Activated CD4-positive, alpha-beta T cell treated with anti-CD3 and anti-CD28 coated beads, Interleukin-2, amount 50 U/mL, for 48 hours (primary cell): ENCODE results near the gene ICAM4.
A peak's percentile ranks its signal among the peaks of the same experiment; 100 is the strongest.

Experiments
- DNase-seq, 2 experiments: peaks; one replicate each; pipeline ENCODE4 v3.0.0-alpha.2; 2020

Gene ICAM4

DNA sequence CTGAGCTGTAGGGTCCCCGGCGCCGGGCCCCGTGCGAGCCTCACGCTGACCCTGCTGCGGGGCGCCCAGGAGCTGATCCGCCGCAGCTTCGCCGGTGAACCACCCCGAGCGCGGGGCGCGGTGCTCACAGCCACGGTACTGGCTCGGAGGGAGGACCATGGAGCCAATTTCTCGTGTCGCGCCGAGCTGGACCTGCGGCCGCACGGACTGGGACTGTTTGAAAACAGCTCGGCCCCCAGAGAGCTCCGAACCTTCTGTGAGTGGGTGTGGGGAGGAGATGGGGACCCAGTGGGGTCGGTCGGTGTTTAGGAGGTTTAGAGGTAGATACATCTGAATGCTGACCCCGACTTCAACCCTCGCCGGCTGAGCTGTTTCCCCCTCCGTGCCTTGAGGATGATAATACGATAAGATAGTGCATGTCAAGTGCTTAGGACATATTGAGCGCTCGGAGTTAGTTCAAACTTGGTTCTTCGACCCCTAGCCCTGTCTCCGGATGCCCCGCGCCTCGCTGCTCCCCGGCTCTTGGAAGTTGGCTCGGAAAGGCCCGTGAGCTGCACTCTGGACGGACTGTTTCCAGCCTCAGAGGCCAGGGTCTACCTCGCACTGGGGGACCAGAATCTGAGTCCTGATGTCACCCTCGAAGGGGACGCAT is 4.9 kb downstream of the ICAM4 start:
- peak in 1 of 2 experiments; percentile 24 for DNase-seq

DNA sequence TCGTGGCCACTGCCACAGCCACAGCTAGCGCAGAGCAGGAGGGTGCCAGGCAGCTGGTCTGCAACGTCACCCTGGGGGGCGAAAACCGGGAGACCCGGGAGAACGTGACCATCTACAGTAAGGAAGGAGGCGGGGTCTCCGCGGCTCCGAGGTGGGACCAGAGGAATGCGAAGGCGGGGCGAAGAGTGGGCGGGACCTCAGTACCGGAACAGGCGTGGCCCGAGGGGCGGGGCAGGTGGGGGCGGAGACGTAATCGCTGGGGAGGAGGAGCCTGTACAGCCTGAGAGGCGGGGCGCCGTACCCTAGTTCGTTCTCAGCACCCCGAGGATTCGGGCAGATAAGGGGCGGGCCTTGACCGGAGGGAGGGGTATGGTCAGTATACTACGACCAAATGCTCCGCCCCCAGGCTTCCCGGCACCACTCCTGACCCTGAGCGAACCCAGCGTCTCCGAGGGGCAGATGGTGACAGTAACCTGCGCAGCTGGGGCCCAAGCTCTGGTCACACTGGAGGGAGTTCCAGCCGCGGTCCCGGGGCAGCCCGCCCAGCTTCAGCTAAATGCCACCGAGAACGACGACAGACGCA is 5.5 kb downstream of the ICAM4 start:
- peak; percentile 83 for DNase-seq

DNA sequence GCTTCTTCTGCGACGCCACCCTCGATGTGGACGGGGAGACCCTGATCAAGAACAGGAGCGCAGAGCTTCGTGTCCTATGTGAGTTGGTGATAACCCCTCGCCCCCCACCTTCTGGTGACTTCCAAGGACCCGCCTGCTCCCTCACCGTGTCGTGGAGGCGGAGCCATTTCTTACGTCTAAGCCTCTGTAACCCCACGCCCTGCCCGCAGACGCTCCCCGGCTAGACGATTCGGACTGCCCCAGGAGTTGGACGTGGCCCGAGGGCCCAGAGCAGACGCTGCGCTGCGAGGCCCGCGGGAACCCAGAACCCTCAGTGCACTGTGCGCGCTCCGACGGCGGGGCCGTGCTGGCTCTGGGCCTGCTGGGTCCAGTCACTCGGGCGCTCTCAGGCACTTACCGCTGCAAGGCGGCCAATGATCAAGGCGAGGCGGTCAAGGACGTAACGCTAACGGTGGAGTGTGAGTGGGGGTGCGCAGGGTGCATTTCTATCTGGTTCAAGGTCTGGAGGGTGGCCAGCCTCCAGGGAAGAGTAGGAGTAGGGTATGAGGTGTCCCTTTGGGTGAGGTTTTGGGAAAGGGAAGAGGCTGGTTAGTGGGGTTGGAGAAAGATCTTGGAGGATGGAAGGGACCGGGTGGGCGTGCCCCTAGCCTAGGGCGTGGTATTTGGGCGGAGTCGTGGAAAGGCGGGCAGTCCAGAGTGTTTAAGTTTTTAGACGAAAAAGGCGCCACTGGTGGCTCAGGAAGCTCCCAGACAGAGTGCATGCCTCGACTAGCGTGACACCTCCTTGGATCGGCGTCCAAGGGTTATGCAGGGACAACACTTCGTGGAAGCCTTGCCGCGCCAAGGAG is 6.3 kb downstream of the ICAM4 start:
- DNase-seq = no peak

DNA sequence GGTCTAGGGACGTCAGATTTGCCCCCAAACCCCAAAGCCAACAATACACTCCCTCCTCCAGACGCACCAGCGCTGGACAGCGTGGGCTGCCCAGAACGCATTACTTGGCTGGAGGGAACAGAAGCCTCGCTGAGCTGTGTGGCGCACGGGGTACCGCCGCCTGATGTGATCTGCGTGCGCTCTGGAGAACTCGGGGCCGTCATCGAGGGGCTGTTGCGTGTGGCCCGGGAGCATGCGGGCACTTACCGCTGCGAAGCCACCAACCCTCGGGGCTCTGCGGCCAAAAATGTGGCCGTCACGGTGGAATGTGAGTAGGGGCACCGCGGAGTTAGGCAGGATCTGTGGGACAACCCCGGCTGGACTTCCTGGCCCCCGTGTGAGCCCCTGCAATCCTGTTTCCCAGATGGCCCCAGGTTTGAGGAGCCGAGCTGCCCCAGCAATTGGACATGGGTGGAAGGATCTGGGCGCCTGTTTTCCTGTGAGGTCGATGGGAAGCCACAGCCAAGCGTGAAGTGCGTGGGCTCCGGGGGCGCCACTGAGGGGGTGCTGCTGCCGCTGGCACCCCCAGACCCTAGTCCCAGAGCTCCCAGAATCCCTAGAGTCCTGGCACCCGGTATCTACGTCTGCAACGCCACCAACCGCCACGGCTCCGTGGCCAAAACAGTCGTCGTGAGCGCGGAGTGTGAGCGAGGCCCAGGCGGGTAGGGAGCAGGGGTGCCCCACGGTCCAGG is 7.0 kb downstream of the ICAM4 start:
- no peak for DNase-seq

DNA sequence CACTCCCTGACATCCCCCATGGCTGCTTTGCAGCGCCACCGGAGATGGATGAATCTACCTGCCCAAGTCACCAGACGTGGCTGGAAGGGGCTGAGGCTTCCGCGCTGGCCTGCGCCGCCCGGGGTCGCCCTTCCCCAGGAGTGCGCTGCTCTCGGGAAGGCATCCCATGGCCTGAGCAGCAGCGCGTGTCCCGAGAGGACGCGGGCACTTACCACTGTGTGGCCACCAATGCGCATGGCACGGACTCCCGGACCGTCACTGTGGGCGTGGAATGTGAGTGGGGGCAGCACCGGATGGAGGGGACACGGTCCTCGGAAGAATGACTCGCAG is 7.6 kb downstream of the ICAM4 start:
- DNase-seq = peak in 1 of 2 experiments; percentile 30

DNA sequence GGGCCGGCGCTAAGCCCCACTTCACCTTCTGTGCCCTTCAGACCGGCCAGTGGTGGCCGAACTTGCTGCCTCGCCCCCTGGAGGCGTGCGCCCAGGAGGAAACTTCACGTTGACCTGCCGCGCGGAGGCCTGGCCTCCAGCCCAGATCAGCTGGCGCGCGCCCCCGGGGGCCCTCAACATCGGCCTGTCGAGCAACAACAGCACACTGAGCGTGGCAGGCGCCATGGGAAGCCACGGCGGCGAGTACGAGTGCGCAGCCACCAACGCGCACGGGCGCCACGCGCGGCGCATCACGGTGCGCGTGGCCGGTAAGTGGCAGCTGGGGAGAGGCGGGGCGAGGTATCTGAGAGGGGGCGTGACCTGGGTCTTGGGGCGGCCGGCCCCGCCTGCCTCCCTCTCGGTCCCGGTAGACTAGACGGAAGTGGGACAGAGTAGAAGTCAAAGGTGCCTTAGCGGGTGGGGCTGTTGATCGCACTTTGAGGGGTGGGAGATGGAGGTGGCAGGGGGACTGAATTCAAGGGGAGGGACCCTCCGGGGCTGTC is 8.6 kb downstream of the ICAM4 start:
- peak; percentile 66 to 74 for DNase-seq

DNA sequence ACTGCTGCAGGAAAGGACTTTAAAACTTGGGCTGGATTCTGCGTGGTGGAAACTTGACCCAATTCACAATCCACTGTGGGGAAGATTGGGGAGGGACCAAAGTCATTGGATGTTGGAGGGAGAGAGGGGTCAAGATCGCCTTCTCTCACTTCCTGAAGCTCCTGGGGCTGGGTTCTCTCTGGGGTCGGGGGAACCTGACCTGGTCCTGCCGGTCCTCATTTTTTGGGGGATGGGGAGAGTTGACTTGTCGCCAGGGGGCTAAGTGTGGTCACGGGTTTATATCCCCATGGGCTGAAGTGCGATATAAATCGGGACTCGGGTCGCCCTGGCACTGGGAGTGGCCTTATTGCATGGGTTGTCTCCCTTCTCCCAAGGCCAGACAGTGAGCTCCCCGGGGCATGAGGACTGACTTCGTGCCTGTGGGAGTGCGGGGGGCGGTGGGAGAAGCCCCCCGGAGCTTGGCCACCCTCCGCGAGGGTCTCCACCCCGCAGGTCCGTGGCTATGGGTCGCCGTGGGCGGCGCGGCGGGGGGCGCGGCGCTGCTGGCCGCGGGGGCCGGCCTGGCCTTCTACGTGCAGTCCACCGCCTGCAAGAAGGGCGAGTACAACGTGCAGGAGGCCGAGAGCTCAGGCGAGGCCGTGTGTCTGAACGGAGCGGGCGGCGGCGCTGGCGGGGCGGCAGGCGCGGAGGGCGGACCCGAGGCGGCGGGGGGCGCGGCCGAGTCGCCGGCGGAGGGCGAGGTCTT is 9.3 kb downstream of the ICAM4 start:
- DNase-seq = no peak

DNA sequence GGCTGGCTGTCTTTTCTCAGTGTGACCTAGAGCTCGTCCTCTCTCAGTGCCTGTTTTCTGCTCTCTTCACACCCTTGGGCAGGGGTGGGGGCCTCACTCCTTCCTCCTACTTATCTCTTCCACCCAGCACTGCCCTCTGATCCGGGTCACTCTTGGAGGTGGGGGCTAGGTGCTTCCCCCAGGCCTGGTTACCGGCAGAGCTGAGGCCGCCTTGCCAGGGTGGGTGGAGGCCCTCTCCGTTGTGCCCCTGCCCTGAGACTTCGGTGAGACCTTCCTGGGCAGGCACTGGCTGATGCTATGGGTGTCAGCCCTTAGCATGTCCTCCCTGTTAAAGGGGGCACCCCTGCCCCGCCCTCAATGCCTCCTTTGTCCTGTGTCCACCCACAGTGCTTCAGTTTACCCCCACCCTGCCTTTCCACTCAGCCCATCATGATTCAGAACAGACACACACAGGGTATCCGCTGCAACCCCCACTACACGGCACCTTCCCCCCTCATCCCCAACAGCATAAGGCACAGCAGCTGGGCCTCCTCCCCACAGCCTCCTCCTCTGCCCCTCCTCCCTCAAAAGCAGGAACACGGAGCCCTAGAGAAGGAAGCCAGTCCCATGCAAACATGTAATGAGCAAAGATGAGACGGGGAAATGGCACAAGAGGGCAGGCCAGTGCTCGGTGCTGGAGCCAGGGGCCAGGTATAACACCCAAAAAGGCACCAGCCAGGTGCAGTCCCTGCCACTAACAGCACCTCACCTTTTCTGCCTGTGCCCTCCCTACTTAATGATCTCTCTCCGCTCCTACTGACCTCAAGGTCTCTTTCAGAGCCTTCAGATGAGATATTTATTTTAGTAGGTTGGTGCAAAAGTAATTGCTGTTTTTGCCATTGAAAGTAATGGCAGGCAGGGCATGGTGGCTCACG is 13.0 kb downstream of the ICAM4 start:
- DNase-seq = no peak

DNA sequence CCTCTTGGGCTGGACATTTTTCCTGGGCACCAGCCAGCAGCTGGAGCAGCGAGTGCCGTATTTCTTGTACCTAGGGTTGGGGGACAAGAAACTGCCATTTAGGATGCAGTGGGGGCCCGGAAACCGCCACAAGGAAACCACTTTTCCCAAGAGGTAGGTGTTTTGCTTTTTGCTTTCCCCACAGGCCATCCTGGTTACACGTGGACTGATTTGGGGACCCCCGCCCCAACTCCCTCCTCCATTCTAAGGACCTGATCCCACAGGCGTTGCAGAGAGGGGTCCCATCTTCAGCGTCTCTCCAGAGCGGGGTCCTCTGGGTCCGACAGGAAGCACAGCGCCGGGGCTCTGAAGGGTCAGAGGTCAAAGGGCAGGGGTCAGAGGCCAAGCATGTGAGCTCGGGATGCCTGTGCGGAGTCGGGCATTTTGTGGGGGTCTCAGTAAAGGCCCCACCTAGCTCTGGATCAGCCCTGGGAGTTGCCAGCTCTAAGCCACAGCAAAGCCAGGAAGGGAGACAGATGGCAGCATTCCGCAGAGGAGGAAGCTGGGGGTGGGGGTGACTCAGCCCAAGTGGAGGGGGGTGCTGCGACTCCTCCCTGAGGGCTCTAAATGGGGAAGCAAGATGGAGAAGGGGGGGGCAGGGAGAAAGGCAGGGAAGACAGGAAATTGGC is 18.5 kb downstream of the ICAM4 start:
- no peak for DNase-seq

DNA sequence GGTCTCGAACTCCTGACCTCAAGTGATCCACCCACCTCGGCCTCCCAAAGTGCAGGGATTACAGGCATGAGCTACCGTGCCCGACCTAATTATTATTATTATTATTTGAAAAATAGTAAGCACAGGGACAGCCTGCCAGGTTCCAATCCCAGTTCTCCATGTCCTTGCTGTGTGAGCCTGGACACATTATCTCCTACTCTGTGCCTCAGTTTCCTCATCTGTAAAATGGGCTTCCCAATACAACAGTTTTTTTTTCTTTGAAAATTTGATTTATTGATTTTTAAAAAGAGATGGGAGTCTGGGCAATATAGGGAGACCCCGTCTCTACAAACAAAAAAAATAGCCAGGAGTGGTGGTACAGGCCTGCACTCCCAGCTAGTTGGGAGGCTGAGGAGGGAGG is 19.6 kb downstream of the ICAM4 start:
- no peak for DNase-seq

DNA sequence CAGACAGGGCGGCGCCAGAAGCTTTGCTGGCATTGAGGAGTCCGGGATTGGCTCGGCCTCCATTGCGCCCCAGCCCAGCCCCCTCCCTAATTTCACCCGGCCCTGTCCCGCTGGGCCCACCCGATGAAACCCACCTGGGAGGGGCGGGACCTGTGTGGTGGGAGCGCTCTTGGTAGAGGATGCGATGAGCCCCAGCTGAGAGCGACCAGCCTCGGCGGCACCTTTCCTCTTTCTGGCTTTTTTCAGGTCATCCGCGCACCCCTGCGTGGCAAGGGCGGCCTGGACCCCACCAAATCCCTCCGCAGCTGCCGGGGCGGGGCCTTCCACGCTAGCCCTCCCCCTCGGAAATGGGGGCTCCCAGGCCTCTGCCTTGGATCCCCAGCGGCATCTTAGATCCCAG is 22.7 kb downstream of the ICAM4 start, which contains the start of gene ZGLP1:
Gene ZGLP1, minus strand, starts transcription at position 393 of the 400 bp plus-strand sequence.
- DNase-seq = no peak

DNA sequence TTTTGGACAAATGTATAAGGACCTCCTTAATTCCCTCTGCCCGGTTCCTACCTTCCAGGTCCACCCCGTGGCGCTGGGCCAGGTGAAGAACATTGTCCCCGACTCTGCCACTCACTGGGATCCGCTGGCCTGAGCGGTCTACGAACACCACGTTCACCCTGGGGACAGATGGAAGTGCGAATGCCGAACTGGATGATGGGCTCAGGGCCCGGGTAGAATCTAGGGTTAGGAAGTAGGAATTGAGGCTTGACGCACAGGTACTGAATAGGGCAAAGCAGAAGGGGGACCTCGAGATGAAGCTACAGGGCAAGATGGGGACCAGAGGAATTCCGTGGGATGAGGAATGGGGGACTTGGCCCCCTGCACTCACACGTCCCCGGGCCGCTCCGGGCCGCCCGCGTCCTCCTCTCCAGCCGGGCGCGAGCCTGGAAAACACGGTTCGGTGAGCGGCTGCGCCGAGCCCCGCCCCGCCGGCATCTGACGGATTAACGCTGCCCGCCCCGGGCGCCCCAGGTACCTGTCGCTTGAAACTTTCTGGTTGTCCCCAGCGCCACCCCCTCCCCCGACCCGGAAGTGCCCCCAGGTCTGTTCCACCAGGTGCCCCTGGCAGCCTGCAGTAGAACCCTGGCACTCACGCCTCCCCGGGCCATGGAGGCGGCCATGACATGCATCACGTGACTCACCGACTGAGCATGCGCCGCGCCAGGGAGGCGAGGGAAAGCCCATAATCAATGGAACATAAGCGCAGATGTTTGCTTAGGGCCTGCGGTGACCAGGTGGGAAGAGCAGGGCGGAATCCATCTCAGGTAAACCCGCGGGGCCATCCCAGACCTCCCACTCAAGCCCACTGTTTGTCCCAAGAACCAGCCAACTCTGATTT is 28.8 kb downstream of the ICAM4 start, which contains the start of gene FDX2:
Gene FDX2, minus strand, starts transcription at position 681 of the 880 bp plus-strand sequence. Its CDS starts 19 bp downstream, at position 662.
- DNase-seq = peak; percentile 95

DNA sequence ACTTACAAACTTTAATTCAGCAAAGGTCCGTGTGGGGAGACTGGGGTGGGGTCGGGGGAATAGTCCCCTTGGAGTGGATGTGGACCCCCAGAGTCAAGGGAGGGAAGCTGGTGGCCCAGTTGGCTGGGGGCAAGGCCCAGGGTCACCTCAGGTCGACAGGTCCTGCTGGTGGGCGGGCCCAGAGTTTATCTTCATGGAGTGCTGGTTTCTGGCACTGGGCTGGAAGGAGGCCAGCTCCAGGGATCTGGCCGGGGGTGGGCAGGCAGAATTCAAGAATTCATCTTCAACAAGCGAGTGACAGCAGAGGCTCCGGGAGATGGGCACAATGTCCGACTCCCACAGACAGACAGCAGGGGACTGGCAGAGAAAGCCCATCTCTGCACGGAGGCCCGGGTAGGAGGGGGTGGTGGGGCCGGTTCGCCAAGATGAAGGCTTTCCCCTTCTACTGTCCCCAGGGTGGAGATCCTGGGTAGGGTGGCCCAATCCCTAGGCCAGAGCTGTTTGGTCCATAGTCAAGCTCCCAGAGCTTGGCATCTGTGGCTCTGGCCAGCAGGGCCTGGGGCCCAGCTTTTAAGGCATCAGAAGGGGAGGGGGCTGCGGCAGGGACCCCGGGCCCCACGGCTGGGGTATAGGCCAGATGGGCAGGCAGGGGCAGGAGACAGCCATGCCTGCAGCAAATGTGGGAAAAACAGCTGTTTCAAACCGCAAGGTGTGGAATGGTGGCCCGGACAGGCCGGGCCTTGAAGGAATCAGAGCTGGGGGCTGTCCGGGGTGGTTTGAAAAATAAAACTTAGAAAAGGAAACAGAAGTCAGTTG is 29.7 kb downstream of the ICAM4 start:
- DNase-seq = no peak

DNA sequence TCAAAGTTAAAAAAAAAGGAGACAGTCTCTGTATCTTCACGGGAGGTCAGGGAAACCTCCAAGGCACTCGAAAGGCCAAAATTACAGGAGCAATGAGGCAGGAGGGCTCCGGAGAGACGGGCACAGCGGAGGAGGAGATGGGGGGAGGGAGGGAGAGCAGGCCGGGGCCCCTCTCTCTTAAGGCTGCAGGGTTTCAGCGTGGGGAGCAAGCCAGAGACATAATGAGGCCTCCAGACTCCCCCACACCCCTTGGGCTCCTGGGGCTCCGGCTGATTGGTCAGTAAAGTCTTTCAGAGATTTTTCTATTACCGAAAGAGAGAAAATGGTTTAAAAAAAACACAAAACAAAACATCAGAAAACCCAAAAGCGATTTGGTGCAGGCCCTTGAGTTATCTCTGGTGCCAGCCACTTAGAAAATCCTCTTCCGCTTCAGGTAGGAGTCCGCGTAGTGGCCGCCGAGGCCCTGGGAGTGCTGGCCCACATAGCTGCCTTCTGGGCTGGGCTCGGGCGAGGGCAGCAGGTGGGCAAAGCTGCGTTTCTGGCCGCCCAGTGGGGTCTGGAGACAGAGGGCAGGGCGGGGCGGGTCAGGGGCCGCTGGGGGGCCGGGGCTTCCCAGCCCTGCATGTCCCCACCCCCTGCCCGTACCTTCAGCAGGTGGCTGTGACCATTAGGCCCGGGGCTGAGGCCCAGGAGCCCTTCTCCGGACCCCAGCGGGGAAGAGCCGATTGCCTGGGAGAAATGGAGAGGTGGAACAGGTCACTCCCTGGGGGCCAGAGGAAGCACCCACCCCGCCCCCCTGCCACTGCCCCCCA is 30.5 kb downstream of the ICAM4 start:
- no peak for DNase-seq

DNA sequence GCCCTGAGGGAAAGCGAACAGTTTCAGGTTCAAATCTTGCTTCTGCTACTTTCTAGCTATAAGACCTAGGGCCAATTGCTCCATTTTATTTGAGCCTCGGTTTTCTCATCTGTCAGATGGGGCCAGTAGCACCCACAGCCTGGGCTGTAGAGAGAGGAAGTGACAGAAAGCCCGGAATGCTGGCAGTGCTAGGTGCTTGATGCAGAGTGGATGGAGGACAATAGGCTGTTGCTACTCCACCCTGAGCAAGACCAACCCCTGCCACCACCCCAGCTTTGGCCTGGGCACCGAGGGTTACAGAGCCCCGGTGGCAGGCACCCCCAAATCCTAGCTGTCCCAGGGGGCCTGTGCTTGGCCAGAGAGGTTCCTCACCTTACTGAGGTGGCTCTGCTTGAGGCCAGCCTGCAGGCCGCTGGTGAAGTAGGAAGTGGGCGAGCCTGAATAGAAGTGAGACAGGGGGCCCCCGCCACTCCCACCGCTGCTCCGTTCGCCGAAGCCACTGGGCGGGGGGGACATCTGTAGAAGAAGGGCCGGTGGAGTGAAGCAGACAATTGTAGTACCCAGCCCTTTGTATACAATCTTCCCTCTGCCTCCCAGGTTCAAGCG is 31.2 kb downstream of the ICAM4 start:
- no peak for DNase-seq

DNA sequence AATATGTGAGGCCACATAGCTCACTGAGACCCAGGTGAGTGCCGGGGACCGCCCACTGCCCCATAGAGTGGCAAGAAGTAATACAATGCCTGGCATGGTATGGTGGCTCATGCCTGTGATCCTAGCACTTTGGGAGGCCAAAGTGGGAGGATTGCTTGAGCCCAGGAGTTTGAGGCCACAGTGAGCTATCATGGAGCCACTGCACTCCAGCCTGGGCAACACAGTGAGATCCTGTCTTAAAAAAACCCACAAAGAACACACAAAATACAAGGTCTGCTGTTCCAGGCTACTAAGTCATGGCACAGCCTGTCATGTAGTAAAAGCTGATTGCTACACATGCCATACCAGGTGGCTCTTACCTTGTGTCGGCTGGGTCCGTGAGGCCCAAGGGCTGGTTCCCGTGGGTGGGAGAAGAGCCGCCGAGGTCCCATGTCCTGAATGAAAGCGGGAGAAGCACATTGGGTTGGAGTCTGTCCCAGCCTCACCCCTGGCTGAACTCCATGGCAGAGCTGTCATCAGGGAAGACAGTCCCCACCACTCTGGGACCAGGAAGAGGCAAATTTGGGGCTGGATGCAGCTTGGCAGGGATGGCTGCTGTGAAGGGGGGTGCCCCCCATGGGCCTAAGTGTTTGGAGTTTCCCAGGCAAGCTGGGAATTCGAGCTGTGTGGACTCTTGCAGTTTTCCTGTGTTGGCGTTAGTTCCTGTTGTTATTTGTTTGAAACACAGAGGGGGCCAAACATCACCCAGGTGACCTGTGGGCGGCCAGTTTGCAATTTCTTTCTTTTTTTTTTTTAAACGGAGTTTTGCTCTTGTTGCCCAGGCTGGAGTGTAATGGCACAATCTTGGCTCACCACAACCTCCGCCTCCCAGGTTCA is 32.3 kb downstream of the ICAM4 start:
- no peak for DNase-seq
